Stomach smooth muscle (tissue), 2 donors: ENCODE results near the gene PTPRR.

Experiments used
- H3K27ac ChIP-seq: one replicate; pipeline ENCODE4 v1.7.0; 2013; ENCODE audit warnings: mild to moderate bottlenecking, low read length, inconsistent platforms
- H3K27me3 ChIP-seq, 2 donors: one replicate each; pipeline ENCODE4 v1.7.0; 2013; ENCODE audit warnings: low read length in 2 of 2; ENCODE audit not compliant: insufficient read depth in 2 of 2, control insufficient read depth in 1 of 2
- H3K36me3 ChIP-seq, 2 donors: one replicate each; pipeline ENCODE4 v1.7.0; 2013; ENCODE audit warnings: low read length in 2 of 2; ENCODE audit not compliant: control insufficient read depth in 2 of 2, insufficient read depth in 2 of 2
- H3K4me1 ChIP-seq: one replicate; pipeline ENCODE4 v1.7.0; 2013; ENCODE audit warnings: low read length; ENCODE audit not compliant: control insufficient read depth, insufficient read depth
- H3K4me3 ChIP-seq, 2 donors: one replicate each; pipeline ENCODE4 v1.7.0; 2013; ENCODE audit warnings: low read length in 2 of 2
- H3K9ac ChIP-seq, 2 donors: one replicate each; pipeline ENCODE4 v1.7.0; 2013; ENCODE audit warnings: low read length in 2 of 2, mild to moderate bottlenecking in 1 of 2
- H3K9me3 ChIP-seq, 2 donors: one replicate each; pipeline ENCODE4 v1.7.0; 2013; ENCODE audit warnings: low read length in 2 of 2; ENCODE audit not compliant: control insufficient read depth in 2 of 2
- donor health status: healthy.
- donor health status: Pancreatic carcinoma.

Gene PTPRR

GRCh38 chr12:70840656-70841350, 79.7 kb downstream of the PTPRR start:
- Histone ChIP-seq H3K36me3 (no peaks in the 10 kb centered on the region), H3K9ac (no peak overlapping the region), H3K27me3 (no peaks in the 10 kb centered on the region), H3K4me3 (no peak overlapping the region), H3K27ac (no peak overlapping the region), H3K4me1 (no peaks in the 10 kb centered on the region), H3K9me3 (no peaks in the 10 kb centered on the region)

GRCh38 chr12:70839544-70839943, 81.0 kb downstream of the PTPRR start:
- Histone ChIP-seq H3K9me3 (no peaks in the 10 kb centered on the region), H3K36me3 (no peaks in the 10 kb centered on the region), H3K27me3 (no peaks in the 10 kb centered on the region), H3K9ac (no peak overlapping the region), H3K27ac (no peak overlapping the region), H3K4me1 (no peaks in the 10 kb centered on the region), H3K4me3 (no peak overlapping the region)

GRCh38 chr12:70838127-70838526, 82.4 kb downstream of the PTPRR start:
- H3K4me1 ChIP-seq: no peaks in the 10 kb centered on the region
- H3K27ac ChIP-seq: no peak overlapping the region
- no peaks in the 10 kb centered on the region for H3K27me3 ChIP-seq
- no peak overlapping the region for H3K9ac ChIP-seq
- no peaks in the 10 kb centered on the region for H3K9me3 ChIP-seq
- H3K4me3 ChIP-seq: no peak overlapping the region
- no peaks in the 10 kb centered on the region for H3K36me3 ChIP-seq

- H3K4me1 ChIP-seq: no peaks in the 10 kb centered on the region
- H3K27me3 ChIP-seq: no peaks in the 10 kb centered on the region
- H3K4me3 ChIP-seq: no peak overlapping the region
- H3K27ac ChIP-seq: no peak overlapping the region
- H3K36me3 ChIP-seq: no peaks in the 10 kb centered on the region
- H3K9me3 ChIP-seq: no peaks in the 10 kb centered on the region
- no peak overlapping the region for H3K9ac ChIP-seq
Measured at GRCh38 chr12:70837026-70837425, 83.5 kb downstream of the PTPRR start.

GRCh38 chr12:70835948-70836347, 84.6 kb downstream of the PTPRR start:
- H3K9ac ChIP-seq: no peak overlapping the region
- no peaks in the 10 kb centered on the region for H3K36me3 ChIP-seq
- H3K27me3 ChIP-seq: no peaks in the 10 kb centered on the region
- H3K4me1 ChIP-seq: no peaks in the 10 kb centered on the region
- H3K9me3 ChIP-seq: no peaks in the 10 kb centered on the region
- no peak overlapping the region for H3K4me3 ChIP-seq
- H3K27ac ChIP-seq: no peak overlapping the region

GRCh38 chr12:70831543-70831942, 89.0 kb downstream of the PTPRR start:
- Histone ChIP-seq H3K27me3 (no peaks in the 10 kb centered on the region), H3K9me3 (no peaks in the 10 kb centered on the region), H3K4me3 (no peak overlapping the region), H3K27ac (no peak overlapping the region), H3K9ac (no peak overlapping the region), H3K4me1 (no peaks in the 10 kb centered on the region), H3K36me3 (no peaks in the 10 kb centered on the region)

GRCh38 chr12:70830221-70831061, 90.1 kb downstream of the PTPRR start:
- no peaks in the 10 kb centered on the region for H3K4me1 ChIP-seq

GRCh38 chr12:70829070-70829469, 91.5 kb downstream of the PTPRR start:
- H3K27ac ChIP-seq: no peak overlapping the region
- H3K4me3 ChIP-seq: no peak overlapping the region
- no peak overlapping the region for H3K9ac ChIP-seq
- H3K9me3 ChIP-seq: no peaks in the 10 kb centered on the region
- H3K4me1 ChIP-seq: no peaks in the 10 kb centered on the region
- H3K36me3 ChIP-seq: no peaks in the 10 kb centered on the region
- H3K27me3 ChIP-seq: no peaks in the 10 kb centered on the region

More at GRCh38 chr12:70830221-70831061, 90.1 kb downstream of the PTPRR start:
- Histone ChIP-seq H3K27ac (no peak overlapping the region), H3K27me3 (no peaks in the 10 kb centered on the region), H3K9ac (no peak overlapping the region), H3K4me3 (no peak overlapping the region), H3K36me3 (no peaks in the 10 kb centered on the region), H3K9me3 (no peaks in the 10 kb centered on the region)

- Histone ChIP-seq H3K27ac (no peak overlapping the region), H3K9me3 (no peaks in the 10 kb centered on the region), H3K9ac (no peak overlapping the region), H3K36me3 (no peaks in the 10 kb centered on the region), H3K4me1 (no peaks in the 10 kb centered on the region), H3K27me3 (no peaks in the 10 kb centered on the region), H3K4me3 (no peak overlapping the region)
Measured at GRCh38 chr12:70828351-70828750, 92.2 kb downstream of the PTPRR start.

- Histone ChIP-seq H3K36me3 (no peaks in the 10 kb centered on the region), H3K27ac (no peak overlapping the region), H3K9ac (no peak overlapping the region), H3K27me3 (no peaks in the 10 kb centered on the region), H3K9me3 (no peaks in the 10 kb centered on the region), H3K4me3 (no peak overlapping the region), H3K4me1 (no peaks in the 10 kb centered on the region)
Measured at GRCh38 chr12:70826156-70826555, 94.4 kb downstream of the PTPRR start.

- Histone ChIP-seq H3K4me3 (no peak overlapping the region), H3K36me3 (no peaks in the 10 kb centered on the region), H3K9ac (no peak overlapping the region)
Measured at GRCh38 chr12:70824511-70824910, 96.0 kb downstream of the PTPRR start.

More at GRCh38 chr12:70824511-70824910, 96.0 kb downstream of the PTPRR start:
- H3K27ac ChIP-seq: no peak overlapping the region
- H3K27me3 ChIP-seq: no peaks in the 10 kb centered on the region
- no peaks in the 10 kb centered on the region for H3K9me3 ChIP-seq
- H3K4me1 ChIP-seq: no peaks in the 10 kb centered on the region
